H9 (cell line): ENCODE data around the gene CHN2. TPM values are rescaled to one million over a fixed set of nuclear protein-coding genes. Genes with fewer than 3 reads are reported as not detected.

Experiments
- DNase-seq: peaks from one replicate; pipeline ENCODE4 v3.0.0-alpha.2; 2017
- H2AFZ ChIP-seq: one replicate; pipeline ENCODE4 v1.6.1; 2013; ENCODE audit warnings: mild to moderate bottlenecking, low read length, control low read depth, moderate library complexity
- H2AK5ac ChIP-seq: 2 replicates; pipeline ENCODE4 v1.6.1; 2013; ENCODE audit warnings: low read length, control low read depth, mixed read lengths; ENCODE audit not compliant: insufficient read length
- H2BK120ac ChIP-seq: one replicate; pipeline ENCODE4 v1.6.1; 2013; ENCODE audit warnings: low read depth, mild to moderate bottlenecking, low read length, control low read depth, inconsistent platforms; ENCODE audit not compliant: poor library complexity, severe bottlenecking
- H2BK12ac ChIP-seq: 2 replicates; pipeline ENCODE4 v1.6.1; 2013; ENCODE audit warnings: low read length, control low read depth, mixed read lengths, low read depth; ENCODE audit not compliant: insufficient read length
- H2BK15ac ChIP-seq: 2 replicates; pipeline ENCODE4 v1.6.1; 2013; ENCODE audit warnings: low read depth, low read length, control low read depth
- H2BK20ac ChIP-seq: one replicate; pipeline ENCODE4 v1.6.1; 2013; ENCODE audit warnings: low read depth, mild to moderate bottlenecking, low read length, control low read depth, inconsistent platforms; ENCODE audit not compliant: poor library complexity, severe bottlenecking
- H2BK5ac ChIP-seq: 2 replicates; pipeline ENCODE4 v1.6.1; 2013; ENCODE audit warnings: low read length, control low read depth, mixed read lengths; ENCODE audit not compliant: insufficient read length
- H3K14ac ChIP-seq: 2 replicates; pipeline ENCODE4 v1.6.1; 2013; ENCODE audit warnings: low read length, control low read depth; ENCODE audit not compliant: insufficient read depth
- H3K18ac ChIP-seq: 2 replicates; pipeline ENCODE4 v1.6.1; 2013; ENCODE audit warnings: low read depth, mild to moderate bottlenecking, mixed read lengths, low read length, control low read depth; ENCODE audit not compliant: insufficient read length
- H3K23ac ChIP-seq: 2 replicates; pipeline ENCODE4 v1.6.1; 2013; ENCODE audit warnings: low read length, control low read depth, mixed read lengths, low read depth; ENCODE audit not compliant: insufficient read length
- H3K23me2 ChIP-seq: 2 replicates; pipeline ENCODE4 v1.6.1; 2013; ENCODE audit warnings: low read depth, mild to moderate bottlenecking, mixed read lengths, low read length, control low read depth; ENCODE audit not compliant: insufficient read length, poor library complexity, severe bottlenecking
- H3K27ac ChIP-seq: 2 replicates; pipeline ENCODE4 v1.5.1; 2013; ENCODE audit warnings: low read length, control low read depth, mixed read lengths, low read depth; ENCODE audit not compliant: insufficient read length
- H3K27me3 ChIP-seq: 2 replicates; pipeline ENCODE4 v1.6.1; 2013; ENCODE audit warnings: low read length, control low read depth, inconsistent platforms; ENCODE audit not compliant: insufficient read depth
- H3K4ac ChIP-seq: 2 replicates; pipeline ENCODE4 v1.6.1; 2013; ENCODE audit warnings: low read depth, mild to moderate bottlenecking, control low read depth, inconsistent platforms, low read length, moderate library complexity
- H3K4me1 ChIP-seq: 2 replicates; pipeline ENCODE4 v1.6.1; 2013; ENCODE audit warnings: low read length, control low read depth, inconsistent platforms; ENCODE audit not compliant: insufficient read depth
- H3K4me2 ChIP-seq: 2 replicates; pipeline ENCODE4 v1.6.1; 2013; ENCODE audit warnings: low read length, control low read depth, mixed read lengths; ENCODE audit not compliant: insufficient read length, insufficient read depth
- H3K56ac ChIP-seq: 2 replicates; pipeline ENCODE4 v1.6.1; 2013; ENCODE audit warnings: low read depth, mild to moderate bottlenecking, mixed read lengths, low read length, control low read depth; ENCODE audit not compliant: insufficient read length
- H3K79me1 ChIP-seq: 2 replicates; pipeline ENCODE4 v1.6.1; 2013; ENCODE audit warnings: low read depth, mild to moderate bottlenecking, moderate library complexity, low read length, control low read depth, inconsistent platforms; ENCODE audit not compliant: insufficient read depth, poor library complexity, severe bottlenecking
- H3K79me2 ChIP-seq: 2 replicates; pipeline ENCODE4 v1.6.1; 2013; ENCODE audit warnings: low read length, control low read depth, inconsistent platforms; ENCODE audit not compliant: insufficient read depth
- H3K9ac ChIP-seq: 2 replicates; pipeline ENCODE4 v1.6.1; 2013; ENCODE audit warnings: low read length, control low read depth, mixed read lengths; ENCODE audit not compliant: insufficient read length; ENCODE audit errors: extremely low read depth
- H3K9me3 ChIP-seq: one replicate; pipeline ENCODE4 v1.6.1; 2013; ENCODE audit warnings: low read depth, low read length, inconsistent platforms; ENCODE audit not compliant: control insufficient read depth
- H3T11ph ChIP-seq: one replicate; pipeline ENCODE4 v1.6.1; 2013; ENCODE audit warnings: mild to moderate bottlenecking, low read length, control low read depth, inconsistent platforms
- H4K20me1 ChIP-seq: one replicate; pipeline ENCODE4 v1.6.1; 2013; ENCODE audit not compliant: control insufficient read depth, insufficient read length, insufficient read depth
- H4K5ac ChIP-seq: 2 replicates; pipeline ENCODE4 v1.6.1; 2013; ENCODE audit warnings: low read depth, mild to moderate bottlenecking, mixed read lengths, low read length, control low read depth; ENCODE audit not compliant: insufficient read length
- H4K8ac ChIP-seq: replicated peaks from 2 replicates; pipeline ENCODE4 v1.6.1; 2013; ENCODE audit warnings: low read length, control low read depth, mixed read lengths, low read depth; ENCODE audit not compliant: insufficient read length
- H4K91ac ChIP-seq: 2 replicates; pipeline ENCODE4 v1.6.1; 2013; ENCODE audit warnings: low read depth, mild to moderate bottlenecking, moderate library complexity, mixed read lengths, low read length, control low read depth; ENCODE audit not compliant: insufficient read length
- H3K27ac Mint-ChIP-seq, 3 experiments: 2 replicates in 2 of 3; 3 replicates in 1 of 3; pipeline ENCODE4 v1.8.0; 2020 to 2021; ENCODE audit warnings: mixed read lengths in 3 of 3, mild to moderate bottlenecking in 1 of 3, moderate library complexity in 1 of 3
- H3K27me3 Mint-ChIP-seq: 2 replicates; pipeline ENCODE4 v1.8.0; 2021; ENCODE audit warnings: low read depth, mild to moderate bottlenecking, moderate library complexity, mixed read lengths
- H3K36me3 Mint-ChIP-seq, 3 experiments: 2 replicates in 2 of 3; 3 replicates in 1 of 3; pipeline ENCODE4 v1.8.0; 2020 to 2021; ENCODE audit warnings: low read depth in 3 of 3, mixed read lengths in 3 of 3; ENCODE audit not compliant: insufficient read depth in 1 of 3
- H3K4me1 Mint-ChIP-seq, 2 experiments: 2 replicates each; pipeline ENCODE4 v1.8.0; 2020; ENCODE audit warnings: mixed read lengths in 2 of 2
- H3K4me3 Mint-ChIP-seq, 2 experiments: 2 replicates in 1 of 2; 3 replicates in 1 of 2; pipeline ENCODE4 v1.8.0; 2020 to 2021; ENCODE audit warnings: mild to moderate bottlenecking in 2 of 2, mixed read lengths in 2 of 2, moderate library complexity in 1 of 2
- H3K9me3 Mint-ChIP-seq, 2 experiments: 2 replicates in 1 of 2; 3 replicates in 1 of 2; pipeline ENCODE4 v1.8.0; 2020; ENCODE audit warnings: mild to moderate bottlenecking in 2 of 2, mixed read lengths in 2 of 2, moderate library complexity in 1 of 2
- CTCF ChIP-seq: fragments of 200-600 bp; sonication (generic); conservative IDR thresholded peaks from 3 replicates; pipeline ENCODE4 v1.8.0; 2021; ENCODE audit warnings: antibody characterized with exemption, mild to moderate bottlenecking
- WGBS: extraction: QIAGEN DNeasy Blood & Tissue Kit; methylation state at CpG from one replicate; pipeline ENCODE4 v1.1.7; 2013; ENCODE audit warnings: missing lambda C conversion rate, low lambda C conversion rate, mixed read lengths; ENCODE audit not compliant: insufficient read length; ENCODE audit errors: extremely low coverage; 5-methylcytosine and 5-hydroxymethylcytosine counted together
- total RNA-seq: library from RNA; stranded (reverse); gene quantifications from 2 replicates; pipeline ENCODE4 v1.2.1, GENCODE V29; 2021

CHN2 gene
- total RNA-seq, 1 experiment from 2014 or later: 3.3 TPM

- no peaks in the 10 kb centered on the region for H4K20me1 ChIP-seq
- H3K9me3 Mint-ChIP-seq: no peaks in the 10 kb centered on the region
- H2BK12ac ChIP-seq: no peak overlapping the region
- no peaks in the 10 kb centered on the region for H3K9me3 ChIP-seq
- no peaks in the 10 kb centered on the region for H3K36me3 Mint-ChIP-seq
- H3K23me2 ChIP-seq: no peaks in the 10 kb centered on the region
- no peak overlapping the region for H3K4ac ChIP-seq
- no peak for TF ChIP-seq CTCF
- no peak overlapping the region for H3K56ac ChIP-seq
- H2AK5ac ChIP-seq: no peak overlapping the region
- no peak overlapping the region for H3K27ac ChIP-seq
- H4K8ac ChIP-seq: no peak overlapping the region
- WGBS: no CpG with 5 or more reads among the region's 8 CpGs
- H3K4me3 Mint-ChIP-seq: no peak overlapping the region
- H4K91ac ChIP-seq: no peak overlapping the region
- no peak overlapping the region for H3K9ac ChIP-seq
- no peak overlapping the region; a peak in 1 of 7 replicates for H3K27ac Mint-ChIP-seq
- H3K18ac ChIP-seq: no peak overlapping the region
- no peak overlapping the region for H2BK20ac ChIP-seq
- peaks cover 3% of the 10 kb centered on the region; the same call in 1 of the 2 replicates for H3K4me1 ChIP-seq
- no peaks in the 10 kb centered on the region for H3K79me2 ChIP-seq
- DNase-seq: no peak
- H3K4me2 ChIP-seq: no peak overlapping the region
- no peak overlapping the region for H2BK120ac ChIP-seq
- peaks cover 3% of the 10 kb centered on the region in 2 experiments; a peak in 3 of 4 replicates for H3K4me1 Mint-ChIP-seq
- no peak overlapping the region for H2BK15ac ChIP-seq
- no peaks in the 10 kb centered on the region for H3K27me3 ChIP-seq
- 0 out of 2 replicates have a peak, but pooled peaks cover 2% of the 10 kb centered on the region for H3K27me3 Mint-ChIP-seq
- H3K23ac ChIP-seq: no peak overlapping the region
- no peak overlapping the region for H3T11ph ChIP-seq
- no peak overlapping the region for H4K5ac ChIP-seq
- H2AFZ ChIP-seq: no peak overlapping the region
- H3K14ac ChIP-seq: no peak overlapping the region
- no peak overlapping the region for H2BK5ac ChIP-seq
- no peaks in the 10 kb centered on the region for H3K79me1 ChIP-seq
Observed at GRCh38 chr7:29340696-29341095, 146.1 kb downstream of the CHN2 start.
